Measurements from ENCODE around the gene TOX2.

Gene TOX2

GRCh38 chr20:44073011-44073674, 158.5 kb downstream of the TOX2 start:
- Histone ChIP-seq H3K9me3 (ENCODE audit: control insufficient read depth, insufficient read depth, low read length) (no peaks in the 10 kb centered on the region), H3K79me2 (ENCODE audit: control insufficient read depth, low read length) (no peaks in the 10 kb centered on the region), H3K4me3 (ENCODE audit: low read length) (no peak overlapping the region), H3K4me1 (ENCODE audit: control insufficient read depth, low read length) (no peaks in the 10 kb centered on the region), H4K20me1 (ENCODE audit: control insufficient read depth, insufficient read depth, low read depth, low read length) (no peaks in the 10 kb centered on the region), H3K36me3 (ENCODE audit: control insufficient read depth, low read length) (no peaks in the 10 kb centered on the region), H3K4me2 (ENCODE audit: low read length) (no peak overlapping the region), H3K27me3 (ENCODE audit: control insufficient read depth, low read length) (peaks cover 3% of the 10 kb centered on the region; the same call in 1 of the 2 replicates), H3K9me2 (replicated peaks; ENCODE audit: control insufficient read depth, low read length) (no peaks in the 10 kb centered on the region), H3F3A (ENCODE audit: control insufficient read depth, insufficient read depth) (no peaks in the 10 kb centered on the region), H3K27ac (ENCODE audit: low read depth, low read length) (no peak overlapping the region)
- no peak for TF ChIP-seq EZH2phosphoT487 (IDR thresholded peaks at IDR 0.05; ENCODE audit: borderline replicate concordance, low read length)
- no peak for TF ChIP-seq CTCF (IDR thresholded peaks at IDR 0.05; ENCODE audit: low read depth, low read length, poor library complexity, severe bottlenecking)

- H3K79me2 ChIP-seq (ENCODE audit: control insufficient read depth, low read length) = no peaks in the 10 kb centered on the region
- no peak overlapping the region for H3K27ac ChIP-seq (ENCODE audit: low read depth, low read length)
- no peaks in the 10 kb centered on the region for H3F3A ChIP-seq (ENCODE audit: control insufficient read depth, insufficient read depth)
- H3K4me2 ChIP-seq (ENCODE audit: low read length) = no peak overlapping the region
- H4K20me1 ChIP-seq (ENCODE audit: control insufficient read depth, insufficient read depth, low read depth, low read length) = no peaks in the 10 kb centered on the region
- H3K4me3 ChIP-seq (ENCODE audit: low read length) = no peak overlapping the region
- no peaks in the 10 kb centered on the region for H3K36me3 ChIP-seq (ENCODE audit: control insufficient read depth, low read length)
- H3K27me3 ChIP-seq (ENCODE audit: control insufficient read depth, low read length) = peaks cover 3% of the 10 kb centered on the region; the same call in 1 of the 2 replicates
- TF ChIP-seq EZH2phosphoT487 (IDR thresholded peaks at IDR 0.05; ENCODE audit: borderline replicate concordance, low read length) (no peak), CTCF (IDR thresholded peaks at IDR 0.05; ENCODE audit: low read depth, low read length, poor library complexity, severe bottlenecking) (no peak)
- H3K9me3 ChIP-seq (ENCODE audit: control insufficient read depth, insufficient read depth, low read length) = no peaks in the 10 kb centered on the region
- no peaks in the 10 kb centered on the region for H3K9me2 ChIP-seq (replicated peaks; ENCODE audit: control insufficient read depth, low read length)
- no peaks in the 10 kb centered on the region for H3K4me1 ChIP-seq (ENCODE audit: control insufficient read depth, low read length)
Measured at GRCh38 chr20:44073675-44074071, 159.0 kb downstream of the TOX2 start.

- Histone ChIP-seq H3K27ac (ENCODE audit: low read depth, low read length) (no peak overlapping the region), H3K27me3 (ENCODE audit: control insufficient read depth, low read length) (no peaks in the 10 kb centered on the region; the same call in 1 of the 2 replicates), H3K4me1 (ENCODE audit: control insufficient read depth, low read length) (no peaks in the 10 kb centered on the region), H3F3A (ENCODE audit: control insufficient read depth, insufficient read depth) (no peaks in the 10 kb centered on the region), H3K9me3 (ENCODE audit: control insufficient read depth, insufficient read depth, low read length) (no peaks in the 10 kb centered on the region), H3K4me3 (ENCODE audit: low read length) (no peak overlapping the region), H3K79me2 (ENCODE audit: control insufficient read depth, low read length) (no peaks in the 10 kb centered on the region), H4K20me1 (ENCODE audit: control insufficient read depth, insufficient read depth, low read depth, low read length) (no peaks in the 10 kb centered on the region), H3K9me2 (replicated peaks; ENCODE audit: control insufficient read depth, low read length) (no peaks in the 10 kb centered on the region), H3K4me2 (ENCODE audit: low read length) (no peak overlapping the region), H3K36me3 (ENCODE audit: control insufficient read depth, low read length) (no peaks in the 10 kb centered on the region)
- TF ChIP-seq CTCF (IDR thresholded peaks at IDR 0.05; ENCODE audit: low read depth, low read length, poor library complexity, severe bottlenecking) = no peak
- TF ChIP-seq EZH2phosphoT487 (IDR thresholded peaks at IDR 0.05; ENCODE audit: borderline replicate concordance, low read length) = no peak
Measured at GRCh38 chr20:44074252-44075151, 159.8 kb downstream of the TOX2 start.
